Iris pigment epithelial cell (primary cell): ENCODE measurements around the gene GRAMD2A.
A peak's percentile ranks its signal among the peaks of the same experiment; 100 is the strongest.

Experiments used
- DNase-seq: peaks from one replicate; pipeline ENCODE4 v3.0.0-alpha.2; 2011; ENCODE audit warnings: low read depth

The GRAMD2A gene

DNA sequence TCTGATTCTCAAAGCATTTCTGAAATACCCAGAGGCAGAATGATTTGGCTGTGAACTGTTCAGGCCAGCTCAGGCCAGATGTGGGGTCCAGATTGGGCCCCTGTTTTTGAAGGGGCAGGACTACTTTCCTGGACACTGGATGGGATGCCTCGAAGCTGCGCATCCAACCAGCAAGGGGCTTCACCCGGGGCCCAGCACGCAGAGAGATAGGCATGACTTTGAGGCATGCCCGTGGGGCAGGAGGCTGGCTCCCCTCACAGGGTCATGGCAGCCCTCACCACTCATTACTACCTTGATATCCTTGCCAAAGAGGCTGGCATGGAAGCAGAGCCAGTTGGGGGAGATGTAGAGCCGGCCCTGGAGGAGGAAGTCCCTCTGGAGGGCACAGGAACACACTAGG lies 30.1 kb downstream of the GRAMD2A start:
- DNase-seq: no peak

DNA sequence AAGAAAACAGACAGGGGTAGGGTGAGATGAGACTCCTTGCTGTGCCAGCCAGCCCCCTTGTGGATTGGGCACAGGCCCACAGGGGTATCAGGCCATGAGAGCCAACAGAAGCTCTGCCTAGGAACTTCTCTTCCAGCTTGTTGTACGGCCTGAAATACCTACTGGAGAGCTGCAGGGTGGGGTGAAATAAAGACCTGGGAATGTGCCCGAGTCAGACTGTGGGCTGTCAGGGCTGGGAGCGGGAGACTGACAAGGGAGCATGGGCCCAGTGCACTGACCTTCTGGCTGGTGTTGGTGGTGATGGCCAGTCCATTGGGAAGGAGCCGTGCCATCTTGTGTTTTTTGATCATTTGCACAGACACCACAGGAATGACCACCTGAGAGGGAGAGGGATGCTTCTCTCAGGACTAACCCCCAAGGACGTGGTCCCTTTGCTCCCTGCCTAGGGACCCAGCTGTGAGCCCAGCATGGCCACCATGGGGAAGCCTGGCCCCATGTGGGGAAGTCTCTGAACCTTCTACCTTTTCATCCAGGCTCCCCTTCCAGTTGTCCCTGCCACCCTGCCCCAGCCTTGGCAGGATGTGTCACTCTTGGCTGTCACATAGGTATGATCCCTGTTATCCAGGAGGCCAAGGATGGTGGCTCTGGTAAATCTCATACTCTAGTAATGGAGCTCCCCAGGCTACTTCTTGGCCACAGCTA lies 30.7 kb downstream of the GRAMD2A start:
- no peak for DNase-seq

DNA sequence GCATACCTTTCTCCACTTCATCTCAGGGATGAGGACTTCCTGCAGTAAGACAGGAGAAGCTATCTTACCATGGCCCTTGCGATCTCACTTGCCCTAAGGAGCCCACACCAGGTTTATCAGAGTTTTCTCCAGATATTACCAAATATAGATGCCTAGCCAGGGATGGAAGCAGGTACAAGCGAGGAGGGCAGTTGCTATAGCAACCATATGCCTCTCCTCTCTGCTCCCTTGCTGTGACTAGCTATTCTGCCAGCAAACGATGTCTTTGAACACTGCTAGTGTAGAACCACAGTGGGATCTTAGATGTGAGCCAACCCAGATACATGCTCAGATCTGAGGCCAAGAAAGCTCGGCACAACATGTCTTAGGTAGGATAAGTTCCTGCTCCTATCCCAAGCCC lies 33.9 kb downstream of the GRAMD2A start:
- DNase-seq: no peak

DNA sequence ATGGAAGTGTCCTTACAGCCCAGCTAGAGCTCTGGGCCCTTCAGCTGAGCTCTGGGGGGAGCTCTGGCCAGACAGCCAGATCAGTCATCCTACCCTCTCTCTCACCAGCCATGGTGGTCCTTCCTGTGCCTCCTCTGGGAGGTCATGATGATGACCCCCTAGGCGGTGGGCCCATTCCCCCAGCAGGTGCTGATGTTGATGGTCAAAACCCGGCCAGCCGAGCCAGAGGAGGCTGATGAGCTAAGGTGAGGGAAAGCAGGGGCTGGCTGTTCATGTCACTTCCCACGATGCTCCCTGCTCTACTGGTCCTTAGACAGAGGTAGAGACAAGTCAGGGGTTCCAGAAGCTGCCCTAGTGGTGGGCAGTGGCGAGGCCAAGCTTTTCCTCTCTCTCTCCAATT lies 35.0 kb downstream of the GRAMD2A start:
- DNase-seq: no peak

DNA sequence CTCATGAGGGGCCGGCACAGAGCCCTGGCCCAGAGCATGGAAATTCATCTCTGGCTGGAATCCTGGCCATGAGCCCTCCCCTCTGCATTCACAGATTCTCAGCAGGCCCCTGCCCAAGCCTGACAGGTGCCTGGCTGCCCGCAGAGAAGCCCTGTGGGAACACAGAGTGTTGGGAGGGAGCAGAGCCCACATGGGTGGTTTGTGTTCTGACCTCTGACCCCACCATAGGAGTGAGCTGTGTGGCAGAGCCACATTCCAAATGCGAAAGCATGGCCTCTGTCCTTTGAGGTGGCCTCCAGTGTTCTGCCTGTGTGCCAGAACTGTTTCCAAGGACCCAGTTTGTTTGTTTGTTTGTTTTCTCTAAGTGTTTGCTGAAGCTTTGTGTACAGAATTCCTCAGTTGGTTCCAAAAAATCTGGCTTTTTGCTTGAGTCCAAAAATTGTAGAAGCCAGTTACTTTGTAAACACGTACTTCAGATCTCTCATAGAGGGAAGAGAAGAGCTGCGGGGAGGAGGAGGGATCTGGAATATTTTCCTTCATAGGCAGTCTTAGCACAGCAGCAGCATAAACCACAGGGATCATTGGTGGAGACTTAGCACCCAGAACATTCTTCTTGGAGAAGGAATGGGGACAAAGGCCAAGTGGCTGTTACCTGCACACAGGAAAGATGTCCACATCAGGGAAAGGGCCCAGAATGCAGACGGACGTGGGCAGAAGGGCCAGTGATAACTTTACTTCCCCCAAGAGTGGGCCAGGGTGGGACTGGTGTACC lies 36.0 kb downstream of the GRAMD2A start:
- DNase-seq: no peak

DNA sequence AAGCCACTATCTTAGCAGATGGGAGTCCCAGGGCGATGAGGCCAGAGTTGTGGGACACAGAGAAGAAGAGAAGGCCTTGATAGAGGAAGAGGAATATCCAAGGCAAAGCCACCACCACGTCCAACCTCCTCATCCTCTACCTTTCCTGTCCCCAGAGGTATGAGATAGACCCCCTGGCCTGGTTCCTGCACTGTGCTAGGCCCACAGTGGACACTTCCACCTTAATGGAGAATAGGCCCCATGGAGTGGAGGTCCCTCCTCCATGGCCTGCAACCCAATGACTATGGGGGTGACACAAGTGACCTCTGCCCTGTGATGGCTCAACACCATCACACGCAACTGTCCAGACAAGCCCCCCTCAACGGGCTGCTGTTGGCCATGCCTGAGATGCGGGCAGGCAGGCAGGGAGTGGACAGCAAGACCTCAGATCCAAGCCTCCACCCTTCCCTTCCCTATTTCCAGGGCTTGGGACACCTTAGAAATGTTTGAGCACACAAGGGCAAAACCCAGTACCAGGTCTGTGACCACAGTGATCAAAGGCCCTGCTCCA lies 36.8 kb downstream of the GRAMD2A start:
- DNase-seq: no peak

DNA sequence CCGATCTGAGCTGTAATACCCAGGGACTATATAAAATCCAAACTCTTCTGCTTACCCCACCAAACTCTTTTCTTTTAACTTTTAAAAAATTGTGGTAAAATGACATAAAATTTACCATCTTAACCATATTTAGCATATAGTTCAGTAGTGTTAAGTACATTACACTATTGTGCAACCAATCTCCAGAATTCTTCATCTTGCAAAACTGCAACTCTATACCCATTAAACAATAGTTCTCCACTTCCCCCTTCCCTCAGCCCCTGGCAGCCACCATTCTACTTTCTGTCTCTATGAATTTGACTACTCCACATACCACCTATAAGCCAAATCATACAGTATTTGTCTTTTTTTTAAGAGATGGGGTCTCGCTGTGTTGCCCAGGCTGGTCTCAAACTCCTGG lies 40.7 kb downstream of the GRAMD2A start:
- DNase-seq: no peak

DNA sequence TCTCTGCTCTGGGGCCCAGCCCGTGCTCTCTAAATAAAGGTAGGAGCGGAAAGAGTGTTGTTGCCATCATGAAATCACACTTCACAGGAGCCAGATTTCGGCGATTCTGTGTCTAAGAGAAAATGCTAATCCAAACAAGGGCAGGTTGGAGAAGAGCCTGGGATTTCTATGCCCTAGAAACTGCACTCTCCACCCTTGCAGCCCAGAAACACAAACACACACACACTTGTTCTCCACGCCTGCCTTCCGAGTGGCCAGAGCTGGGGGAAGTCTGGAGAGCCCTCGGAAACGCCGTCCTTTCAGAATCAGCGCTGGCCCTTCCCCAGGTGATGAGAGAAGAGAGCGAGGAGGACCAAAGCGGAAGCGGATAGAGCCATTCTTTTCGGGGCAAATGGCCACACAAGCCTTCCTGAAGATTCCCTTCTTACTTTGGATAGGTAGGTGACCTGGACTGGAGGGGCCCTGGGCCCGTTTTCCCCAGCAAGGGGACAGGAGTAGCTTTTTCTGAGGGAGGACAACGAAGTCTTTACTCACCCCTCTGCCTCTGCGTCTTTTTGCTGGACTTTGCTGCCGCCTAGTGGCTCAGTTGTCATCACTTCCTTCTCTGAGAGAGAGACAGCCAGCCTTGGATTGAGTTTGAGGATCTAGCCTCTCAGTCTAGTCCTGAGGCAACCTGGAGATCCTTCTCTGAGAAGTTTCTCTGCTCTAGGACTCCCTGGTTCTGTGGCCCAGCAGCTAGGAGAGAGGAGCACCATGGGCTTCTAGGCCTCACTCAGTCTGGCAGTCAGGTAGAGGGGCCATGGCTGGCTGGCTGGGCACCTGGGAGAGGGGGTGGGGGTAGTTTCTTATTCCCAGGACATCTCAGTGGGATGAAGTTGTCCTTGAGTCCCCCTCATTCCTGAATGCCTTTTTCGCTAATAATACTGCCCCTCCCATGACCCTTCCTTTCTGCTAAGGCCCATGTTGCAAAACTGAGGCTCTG lies 41.7 kb downstream of the GRAMD2A start:
- peak; percentile 77 for DNase-seq

DNA sequence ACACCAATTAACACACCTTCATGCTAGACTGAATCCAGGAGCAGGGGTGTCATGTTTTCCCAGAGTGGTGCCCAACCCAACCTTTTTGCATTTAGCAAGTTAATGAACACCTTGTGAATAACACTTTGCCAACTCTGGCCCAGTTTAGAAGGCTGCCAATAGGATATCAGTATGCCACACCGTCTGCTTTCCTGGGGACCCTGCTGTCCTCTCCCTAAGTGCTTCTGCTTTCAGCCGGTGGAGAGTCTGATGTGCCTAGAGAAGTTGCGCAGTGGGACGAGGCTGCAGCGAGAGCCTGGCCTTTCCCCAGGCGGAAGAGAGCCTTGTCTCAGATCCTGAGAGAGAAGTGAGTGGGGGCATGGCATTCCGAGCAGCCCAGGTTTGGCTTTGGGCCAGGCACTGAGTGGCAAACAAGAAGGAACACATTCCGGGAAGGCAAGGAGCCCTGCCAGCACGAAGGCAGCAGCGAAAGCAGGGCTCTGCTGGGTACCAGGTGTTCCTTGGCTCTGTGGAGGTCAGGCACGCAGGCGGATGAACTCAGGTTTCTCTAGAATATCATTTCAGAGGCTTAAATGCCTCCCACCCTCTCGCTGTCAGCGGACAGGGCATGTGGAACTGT lies 42.5 kb downstream of the GRAMD2A start:
- peak; percentile 5 for DNase-seq

DNA sequence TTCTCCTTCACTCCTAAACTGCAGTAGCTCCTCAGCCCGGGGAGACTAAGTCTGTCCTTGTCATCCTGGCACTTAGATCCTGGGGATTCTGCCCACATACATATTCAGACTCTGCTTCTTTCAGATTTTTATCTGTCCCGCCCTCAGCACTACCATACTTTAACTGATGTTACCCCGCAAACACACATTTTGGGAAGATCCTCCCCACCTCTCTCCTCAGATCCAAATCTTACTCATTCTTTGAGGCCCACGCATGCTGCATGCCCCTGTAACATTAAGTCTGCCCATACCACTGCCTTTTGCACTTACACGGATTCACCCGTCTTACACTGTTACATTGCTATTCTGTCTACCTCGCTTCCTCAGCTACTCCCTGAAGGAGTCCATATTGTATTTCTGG lies 43.3 kb downstream of the GRAMD2A start:
- DNase-seq: no peak

DNA sequence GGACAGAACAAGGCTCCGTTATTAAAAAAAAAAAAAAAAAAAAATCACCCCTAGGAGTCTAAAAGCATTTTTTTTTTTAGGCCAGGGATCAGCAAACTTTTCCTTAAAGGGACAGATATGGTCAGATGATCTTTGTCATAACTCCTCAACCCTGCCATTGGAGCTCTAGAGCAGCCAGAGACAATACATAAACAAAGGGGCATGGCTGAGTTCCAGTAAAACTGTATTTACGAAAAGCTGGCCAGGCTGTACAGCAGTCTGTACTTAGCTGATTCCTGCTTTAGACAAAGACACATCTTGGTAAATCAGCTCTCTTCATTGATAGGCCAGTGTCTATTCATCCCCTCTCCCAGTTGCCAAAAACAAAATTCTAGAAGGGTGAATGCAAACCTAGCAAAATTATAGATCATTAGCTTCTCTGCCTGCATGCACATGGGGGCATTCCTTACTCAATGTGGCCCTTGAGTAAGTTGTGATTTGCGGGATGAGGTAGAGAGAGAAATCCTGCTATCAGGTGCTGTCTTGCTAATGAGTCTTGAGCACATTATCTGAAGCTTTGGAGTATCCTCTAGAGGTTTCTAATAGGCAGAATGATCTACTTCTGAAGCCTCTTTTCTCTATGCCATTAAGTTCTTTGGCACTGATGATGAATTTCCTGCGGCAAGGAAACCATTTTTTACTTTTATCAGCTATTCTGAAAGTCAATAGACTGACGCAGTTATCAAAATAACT lies 44.2 kb downstream of the GRAMD2A start:
- no peak for DNase-seq

DNA sequence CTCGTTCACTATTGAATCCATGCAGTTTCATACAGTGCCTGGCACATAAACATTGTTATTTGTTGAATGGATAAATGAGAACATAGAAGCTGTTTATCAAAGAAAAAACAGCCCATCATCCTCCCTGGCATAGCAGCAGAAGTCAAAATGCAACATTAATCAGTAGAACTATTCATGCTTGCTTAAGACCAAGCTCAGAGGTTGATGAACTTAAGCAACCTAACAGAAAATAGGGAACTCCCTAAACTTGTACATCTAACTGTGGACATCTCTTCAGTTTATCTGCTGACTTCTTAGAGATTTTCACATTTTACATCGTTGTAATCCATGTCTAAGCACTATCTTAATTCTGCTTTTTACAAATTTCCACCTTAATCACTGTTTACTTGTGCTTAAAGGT lies 50.2 kb downstream of the GRAMD2A start:
- DNase-seq: no peak

DNA sequence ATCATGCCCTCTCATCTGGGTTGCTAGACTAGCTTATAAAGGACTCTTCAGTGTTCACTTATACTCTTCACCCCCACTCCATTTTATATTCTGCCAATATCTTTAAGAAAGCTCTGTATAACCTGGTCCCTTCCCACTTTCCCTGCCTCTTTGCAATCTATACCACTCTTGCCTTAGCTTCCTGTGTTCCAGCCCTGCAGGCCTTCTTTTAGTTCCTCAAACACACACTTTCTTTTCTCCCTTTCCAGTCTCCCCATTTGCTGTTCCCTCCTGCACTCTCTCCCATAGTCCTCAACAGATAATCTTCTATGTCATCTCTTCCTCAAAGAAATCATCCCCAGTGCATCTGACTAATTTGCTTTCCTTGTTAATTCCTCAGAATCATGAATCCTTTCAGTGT lies 50.7 kb downstream of the GRAMD2A start:
- no peak for DNase-seq

DNA sequence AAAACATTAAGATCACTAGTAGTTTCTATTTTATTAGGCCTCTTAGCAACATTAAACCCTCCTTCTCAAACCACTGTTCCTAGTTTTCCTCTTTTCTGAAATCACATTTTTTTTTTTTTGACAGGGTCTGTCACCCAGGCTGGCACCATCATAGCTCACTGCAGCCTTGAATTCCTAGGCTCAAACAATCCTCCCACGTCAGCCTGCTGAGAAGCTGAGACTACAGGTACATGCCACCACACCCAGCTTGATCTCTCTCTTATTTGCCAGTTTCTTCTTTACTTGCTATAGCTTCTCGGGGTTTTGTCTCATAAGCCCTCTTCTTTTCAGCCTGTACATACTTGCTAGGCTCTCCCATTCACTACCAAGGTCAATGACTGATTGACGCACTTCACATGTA lies 51.4 kb downstream of the GRAMD2A start:
- no peak for DNase-seq

DNA sequence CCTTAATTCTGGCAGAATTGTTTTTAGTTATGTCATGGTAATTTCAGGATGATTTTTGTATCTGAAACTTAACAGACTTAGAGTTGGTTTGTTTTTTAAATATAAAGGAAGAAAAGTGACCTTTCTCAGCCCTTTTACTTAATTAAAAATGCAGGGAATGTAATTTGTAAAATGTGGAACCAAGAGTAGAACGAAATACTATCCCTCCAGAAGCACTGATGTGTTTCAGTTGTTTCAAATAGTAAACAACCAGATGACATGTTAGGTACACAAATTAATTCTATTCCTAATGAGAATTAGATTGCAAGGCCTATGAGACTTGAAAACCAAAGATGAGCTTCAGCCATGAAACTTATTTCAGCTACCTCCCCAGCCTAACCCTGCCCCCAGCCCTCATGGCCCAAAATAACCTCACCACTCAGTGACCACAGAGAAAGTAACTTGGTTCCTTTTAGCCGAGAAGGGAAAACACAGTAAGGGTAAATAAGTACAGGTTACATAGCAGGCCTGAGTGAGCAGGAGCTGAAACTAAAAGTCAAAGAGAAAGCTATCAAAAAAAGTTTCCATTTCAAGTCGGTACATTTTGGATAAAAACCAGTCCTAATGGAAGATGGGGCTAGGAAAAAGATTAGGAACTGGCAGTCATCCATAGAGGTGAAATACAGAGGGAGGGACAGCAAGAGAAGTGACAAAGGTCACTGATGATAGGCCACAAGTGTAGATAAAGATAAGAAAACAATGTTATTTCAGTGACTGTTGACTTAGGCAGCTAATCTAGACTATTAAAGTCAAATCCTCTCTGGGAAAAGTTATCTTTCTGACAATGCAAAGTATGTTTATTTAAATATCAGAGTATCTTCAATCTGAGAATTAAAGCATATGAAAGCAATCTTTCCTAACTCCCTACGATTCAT lies 56.2 kb downstream of the GRAMD2A start:
- DNase-seq: peak; percentile 17

DNA sequence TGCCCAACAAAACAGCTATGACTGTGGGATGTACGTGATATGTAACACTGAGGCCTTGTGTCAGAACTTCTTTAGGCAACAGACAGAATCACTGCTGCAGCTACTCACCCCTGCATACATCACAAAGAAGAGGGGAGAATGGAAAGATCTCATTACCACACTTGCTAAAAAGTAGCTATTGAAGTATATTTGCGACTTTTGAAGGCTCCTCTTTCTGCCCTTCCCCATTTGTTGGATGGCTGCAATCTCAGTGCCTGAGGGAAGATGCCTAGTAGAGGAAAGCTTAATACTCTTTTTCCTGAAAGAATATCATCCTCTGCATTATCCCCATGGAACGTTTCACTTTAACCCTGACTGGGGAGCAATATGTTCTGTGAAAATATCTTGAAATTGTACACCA lies 57.5 kb downstream of the GRAMD2A start:
- no peak for DNase-seq

DNA sequence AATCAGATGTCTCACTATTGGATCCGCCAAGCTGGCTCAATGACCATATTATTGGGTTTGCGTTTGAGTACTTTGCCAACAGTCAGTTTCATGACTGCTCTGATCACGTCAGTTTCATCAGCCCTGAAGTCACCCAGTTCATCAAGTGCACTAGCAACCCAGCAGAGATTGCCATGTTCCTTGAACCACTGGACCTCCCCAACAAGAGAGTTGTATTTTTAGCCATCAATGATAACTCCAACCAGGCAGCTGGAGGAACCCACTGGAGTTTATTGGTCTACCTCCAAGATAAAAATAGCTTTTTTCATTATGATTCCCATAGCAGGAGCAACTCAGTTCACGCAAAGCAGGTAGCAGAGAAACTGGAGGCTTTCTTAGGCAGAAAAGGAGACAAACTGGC lies 57.9 kb downstream of the GRAMD2A start:
- no peak for DNase-seq

DNA sequence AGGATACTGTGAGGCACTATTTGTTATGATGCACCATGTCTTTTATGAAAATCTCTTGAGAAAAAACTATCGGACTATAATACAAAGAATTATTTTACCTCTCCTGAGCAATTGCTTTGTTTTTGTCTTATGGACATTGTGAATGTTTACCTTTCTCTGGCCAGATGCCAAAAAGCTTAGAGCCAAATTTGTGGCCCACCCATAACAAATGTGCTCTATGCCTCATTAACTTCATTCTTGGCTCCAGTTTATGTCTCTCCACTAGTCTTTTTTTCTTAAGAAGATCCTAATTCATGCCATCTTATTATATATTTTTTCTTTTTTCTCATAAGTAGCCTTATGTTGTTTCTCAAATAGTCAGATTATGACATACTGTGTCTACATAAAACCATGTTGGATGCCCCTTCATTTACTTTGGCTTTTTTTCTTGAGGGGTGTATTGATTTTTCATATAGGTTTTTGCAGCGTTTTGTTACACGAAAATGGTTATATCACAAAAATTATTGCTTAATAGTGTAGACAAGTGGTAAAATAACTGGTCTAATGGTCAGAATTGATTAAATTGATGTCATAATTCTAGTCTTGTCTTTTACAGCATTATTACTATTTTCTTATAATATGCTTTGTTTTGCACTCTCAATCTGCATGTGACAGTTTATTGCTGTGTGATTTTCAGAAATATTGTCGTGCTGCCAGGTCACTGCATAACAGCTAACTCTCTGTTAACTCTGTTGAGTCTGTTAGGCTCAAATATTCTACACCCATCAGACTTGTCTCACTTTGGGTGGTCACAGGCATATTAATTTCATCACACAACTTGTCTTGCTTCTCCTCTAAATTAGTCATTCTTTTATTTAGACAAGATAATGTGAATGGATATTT lies 61.2 kb downstream of the GRAMD2A start:
- DNase-seq: no peak

DNA sequence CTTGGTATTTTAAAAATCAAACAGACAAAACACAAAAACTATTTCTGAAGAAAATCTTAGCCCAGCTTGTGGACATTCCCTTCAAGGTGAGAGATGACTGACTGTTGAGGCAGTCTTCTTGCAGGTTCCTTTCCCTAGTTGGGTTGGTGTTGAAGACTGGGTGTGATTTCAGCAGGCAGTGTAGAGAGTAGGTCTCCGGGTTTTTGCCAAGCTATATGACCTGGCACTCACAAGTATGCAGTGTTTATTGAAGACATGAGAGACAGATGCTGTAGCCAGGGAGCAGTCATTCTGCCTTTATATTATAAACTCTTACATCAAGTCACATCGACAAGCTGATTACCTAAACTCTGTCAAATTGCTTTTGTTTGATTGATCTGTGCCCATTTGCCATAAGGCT lies 61.9 kb downstream of the GRAMD2A start:
- peak; percentile 8 for DNase-seq
